Measurements from ENCODE around the gene PSORS1C2.
"Not testable (repeated sequence)": the region's sequence is repeated elsewhere in the genome, so short reads cannot be mapped to it uniquely, and the experiment has no call there.

The PSORS1C2 gene

DNA sequence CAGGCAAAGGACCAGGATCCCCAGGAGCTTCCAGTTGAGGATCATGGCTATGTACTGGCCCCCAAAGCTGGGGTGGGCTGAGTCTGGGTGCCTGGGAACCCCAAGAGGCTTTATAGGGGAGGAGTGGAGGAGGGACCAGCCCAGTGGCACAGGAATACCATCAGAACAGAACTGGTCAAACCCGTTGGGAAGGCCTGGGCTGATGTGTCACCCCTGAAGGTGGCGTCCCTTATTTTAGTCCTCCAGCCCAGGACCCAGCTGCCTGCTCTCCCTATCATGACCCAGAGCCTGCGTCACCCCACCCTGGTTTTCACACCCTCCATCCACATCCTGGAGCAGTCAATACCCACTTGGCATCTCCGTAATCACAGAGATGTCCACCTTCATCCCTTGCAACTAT lies at the start of gene PSORS1C2:
Gene PSORS1C2, minus strand, starts transcription at position 85 of the 400 bp plus-strand sequence. Its CDS starts 40 bp downstream, at position 45.
- no peak for DNase-seq (ENCODE audit: low spot score)

DNA sequence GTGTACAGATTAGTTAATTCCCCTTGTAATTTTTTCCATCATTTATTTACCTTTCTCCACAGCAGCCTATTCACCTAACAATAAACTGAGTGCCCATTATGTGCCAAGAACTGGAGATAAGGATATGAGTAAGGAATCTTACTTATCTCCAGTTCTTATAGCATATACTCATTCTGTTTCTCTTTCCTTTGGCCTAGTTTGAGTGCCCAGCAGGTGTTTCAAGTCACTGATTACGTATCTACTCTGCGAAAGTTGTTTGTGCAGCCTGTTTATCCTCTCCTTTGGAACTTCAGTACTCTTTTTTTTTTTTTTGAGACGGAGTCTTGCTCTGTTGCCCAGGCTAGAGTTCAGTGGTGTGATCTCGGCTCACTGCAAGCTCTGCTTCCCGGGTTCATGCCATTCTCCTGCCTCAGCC lies 48.9 kb upstream of the PSORS1C2 start:
- DNase-seq (ENCODE audit: low spot score), result no peak

DNA sequence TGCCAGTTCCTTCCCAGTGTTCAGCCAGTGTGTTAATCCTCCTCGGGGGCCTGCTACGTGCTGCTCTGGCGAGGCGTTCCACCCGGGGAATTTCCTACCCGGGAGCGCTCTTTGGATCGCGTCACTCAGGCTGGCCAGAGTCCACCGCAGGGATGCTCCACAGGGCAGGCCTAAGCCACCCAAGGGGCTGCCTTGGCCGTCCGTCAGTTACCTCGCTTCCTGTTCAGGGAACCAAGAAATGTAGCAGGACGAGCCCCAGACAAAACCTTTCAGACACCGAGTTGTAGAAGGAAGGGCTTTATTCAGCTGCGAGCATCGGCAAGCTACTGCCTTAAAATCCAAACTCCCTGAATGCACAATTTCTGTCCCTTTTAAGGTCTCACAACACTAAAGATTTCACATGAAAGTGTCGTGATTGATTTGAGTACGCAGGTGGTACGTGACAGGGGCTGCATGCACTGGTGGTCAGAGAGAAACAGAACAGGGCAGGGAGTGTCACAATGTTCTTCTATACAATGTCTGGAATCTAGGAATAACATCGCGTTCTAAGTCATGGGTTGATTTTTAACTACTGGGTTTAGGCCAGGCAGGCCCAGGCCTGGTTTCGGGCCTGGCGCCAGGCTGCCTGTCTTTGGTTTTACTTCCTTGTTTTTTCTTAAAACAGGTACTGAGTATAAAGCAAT lies 47.3 kb upstream of the PSORS1C2 start:
- no peak for DNase-seq (ENCODE audit: low spot score)

DNA sequence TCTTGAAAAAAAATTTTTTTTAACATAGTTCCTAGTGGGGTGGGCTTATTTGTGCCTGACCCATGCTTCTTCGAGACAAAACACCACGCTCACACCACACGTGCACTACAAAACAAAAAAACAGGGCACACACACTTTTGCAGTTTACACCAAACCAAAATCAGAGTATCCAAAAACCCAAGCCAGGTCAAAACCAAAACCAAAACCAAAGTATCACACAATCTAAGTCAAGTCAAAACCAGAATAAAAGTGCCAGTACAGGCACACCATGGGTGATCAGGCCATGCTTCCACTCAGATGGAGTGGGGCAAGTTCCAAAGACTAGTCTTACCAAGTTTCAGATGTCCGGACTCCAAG lies 46.8 kb upstream of the PSORS1C2 start:
- DNase-seq (ENCODE audit: low spot score), result not testable (repeated sequence)

DNA sequence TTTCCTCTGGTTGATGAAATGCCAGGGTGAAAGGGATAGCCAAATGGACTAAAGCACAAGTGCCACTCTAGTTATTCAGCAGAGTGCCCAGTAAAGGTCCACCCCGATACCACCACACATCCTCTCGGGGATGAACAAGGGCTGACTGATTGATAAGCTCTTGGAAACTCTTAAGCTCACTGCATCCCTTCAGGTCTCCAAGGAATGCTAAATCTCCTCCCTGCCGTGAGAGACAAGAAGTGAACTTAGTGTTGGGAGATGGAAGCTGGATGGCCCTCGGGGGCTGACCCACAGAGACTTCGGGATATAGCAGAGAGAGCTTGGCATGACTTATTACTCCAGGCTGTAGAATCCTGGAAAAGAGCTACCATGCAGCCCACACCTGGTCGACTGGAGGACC lies 45.0 kb upstream of the PSORS1C2 start:
- not testable (repeated sequence) for DNase-seq (ENCODE audit: low spot score)

DNA sequence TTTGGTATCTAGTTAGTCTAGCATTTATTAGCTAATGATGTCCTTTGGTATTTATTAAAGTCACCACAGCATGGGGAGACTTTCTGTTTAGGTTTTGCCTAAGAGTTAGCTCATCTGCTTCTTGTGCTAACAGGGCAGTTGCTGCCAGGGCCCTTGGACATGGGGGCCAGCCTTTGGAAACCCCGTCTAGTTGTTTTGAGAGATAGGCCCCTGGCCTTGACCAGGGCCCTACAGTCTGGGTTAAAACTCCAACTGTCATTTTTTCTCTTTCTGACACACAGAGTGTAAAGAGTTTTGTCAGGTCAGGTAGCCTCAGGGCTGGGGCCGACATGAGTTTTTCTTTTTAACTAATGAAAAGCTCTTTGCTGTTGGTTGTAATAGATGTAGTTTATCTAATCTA lies 44.4 kb upstream of the PSORS1C2 start:
- not testable (repeated sequence) for DNase-seq (ENCODE audit: low spot score)

DNA sequence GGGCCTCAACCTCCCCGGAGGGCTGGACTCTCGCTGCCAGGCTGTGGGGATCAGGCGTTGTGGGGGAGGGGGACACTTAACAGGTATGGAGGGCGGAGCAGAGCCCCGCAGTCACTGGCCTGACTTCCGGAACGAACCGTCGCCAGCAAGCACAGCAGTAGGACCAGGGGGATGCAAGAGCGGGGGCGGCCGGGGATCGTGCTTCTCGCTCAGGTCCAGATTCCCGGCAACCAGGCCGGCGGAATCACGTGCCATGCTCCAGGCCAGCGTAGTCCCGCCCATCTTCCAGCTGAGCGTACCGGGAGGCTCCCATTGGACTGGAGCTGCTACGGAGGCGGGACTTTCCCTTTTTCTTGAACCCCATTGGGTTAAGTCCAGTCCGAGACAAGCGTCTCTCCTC lies 41.6 kb upstream of the PSORS1C2 start:
- DNase-seq (ENCODE audit: low spot score), result no peak

- DNase-seq (ENCODE audit: low spot score), result no peak
These were observed 41.0 kb upstream of the PSORS1C2 start for GRCh38 chr6:31179896-31180295.

- DNase-seq (ENCODE audit: low spot score), result no peak
These were observed 40.1 kb upstream of the PSORS1C2 start for GRCh38 chr6:31179042-31179386.

- DNase-seq (ENCODE audit: low spot score), result no peak
These were observed 39.5 kb upstream of the PSORS1C2 start for GRCh38 chr6:31178143-31179041.

DNA sequence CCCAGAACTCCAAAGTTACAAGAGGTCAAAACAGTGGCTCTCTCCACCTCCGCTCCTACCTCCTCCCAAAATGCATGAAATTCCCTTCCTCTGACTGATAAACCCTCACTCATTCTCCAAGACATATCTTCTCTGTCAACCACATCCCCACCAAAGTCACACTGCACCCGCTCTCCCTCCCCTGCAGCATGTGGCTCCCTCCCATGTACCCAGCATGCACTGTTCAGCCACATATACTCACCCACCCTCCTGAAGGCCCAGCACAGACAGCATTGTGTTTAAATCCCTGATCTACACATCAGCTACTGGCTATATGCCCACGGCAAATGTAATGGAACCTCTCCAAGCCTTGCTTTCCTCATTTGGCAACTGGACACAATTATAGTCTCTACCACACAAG lies 37.1 kb upstream of the PSORS1C2 start:
- DNase-seq (ENCODE audit: low spot score), result peak; percentile 27

DNA sequence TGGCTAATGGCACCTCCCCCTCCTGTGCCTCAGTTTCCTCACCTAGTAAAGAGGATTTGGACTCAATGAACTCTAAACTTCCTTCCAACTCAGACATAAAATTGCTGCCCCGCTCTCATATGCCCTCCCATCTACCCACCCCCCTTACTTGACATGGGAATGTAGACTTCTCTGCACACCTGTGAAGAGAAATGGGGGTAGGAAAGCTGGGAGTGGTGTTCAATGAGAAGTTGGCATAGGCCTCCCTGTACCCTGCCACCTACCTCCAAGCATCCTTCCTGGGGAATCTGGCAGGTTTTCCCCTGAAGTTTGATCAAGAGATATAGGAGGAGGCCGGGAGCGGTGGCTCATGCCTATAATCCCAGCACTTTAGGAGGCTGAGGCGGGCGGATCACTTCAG lies 35.5 kb upstream of the PSORS1C2 start:
- DNase-seq (ENCODE audit: low spot score), result no peak

DNA sequence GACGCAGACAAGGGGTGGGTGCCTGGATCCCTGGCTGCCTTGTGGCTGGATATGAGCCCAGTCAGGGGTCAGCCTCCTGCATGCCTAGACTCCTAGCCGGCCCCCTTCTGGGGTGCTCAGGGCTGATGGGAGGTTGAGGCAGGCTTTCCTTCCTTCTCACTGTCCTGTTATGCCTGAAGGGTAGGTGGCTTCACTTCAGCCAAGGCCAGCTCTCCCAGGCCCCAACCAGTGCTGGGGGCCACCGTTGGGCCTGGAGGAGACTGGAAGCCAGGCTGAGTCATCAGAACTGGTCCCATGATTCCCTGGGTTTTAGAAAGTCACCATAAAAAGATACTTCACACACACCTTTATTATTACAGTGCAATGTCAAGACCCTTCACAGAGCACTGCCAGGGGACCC lies 34.5 kb upstream of the PSORS1C2 start:
- no peak for DNase-seq (ENCODE audit: low spot score)

GRCh38 chr6:31172973-31173384 lies 34.1 kb upstream of the PSORS1C2 start:
- no peak for DNase-seq (ENCODE audit: low spot score)

DNA sequence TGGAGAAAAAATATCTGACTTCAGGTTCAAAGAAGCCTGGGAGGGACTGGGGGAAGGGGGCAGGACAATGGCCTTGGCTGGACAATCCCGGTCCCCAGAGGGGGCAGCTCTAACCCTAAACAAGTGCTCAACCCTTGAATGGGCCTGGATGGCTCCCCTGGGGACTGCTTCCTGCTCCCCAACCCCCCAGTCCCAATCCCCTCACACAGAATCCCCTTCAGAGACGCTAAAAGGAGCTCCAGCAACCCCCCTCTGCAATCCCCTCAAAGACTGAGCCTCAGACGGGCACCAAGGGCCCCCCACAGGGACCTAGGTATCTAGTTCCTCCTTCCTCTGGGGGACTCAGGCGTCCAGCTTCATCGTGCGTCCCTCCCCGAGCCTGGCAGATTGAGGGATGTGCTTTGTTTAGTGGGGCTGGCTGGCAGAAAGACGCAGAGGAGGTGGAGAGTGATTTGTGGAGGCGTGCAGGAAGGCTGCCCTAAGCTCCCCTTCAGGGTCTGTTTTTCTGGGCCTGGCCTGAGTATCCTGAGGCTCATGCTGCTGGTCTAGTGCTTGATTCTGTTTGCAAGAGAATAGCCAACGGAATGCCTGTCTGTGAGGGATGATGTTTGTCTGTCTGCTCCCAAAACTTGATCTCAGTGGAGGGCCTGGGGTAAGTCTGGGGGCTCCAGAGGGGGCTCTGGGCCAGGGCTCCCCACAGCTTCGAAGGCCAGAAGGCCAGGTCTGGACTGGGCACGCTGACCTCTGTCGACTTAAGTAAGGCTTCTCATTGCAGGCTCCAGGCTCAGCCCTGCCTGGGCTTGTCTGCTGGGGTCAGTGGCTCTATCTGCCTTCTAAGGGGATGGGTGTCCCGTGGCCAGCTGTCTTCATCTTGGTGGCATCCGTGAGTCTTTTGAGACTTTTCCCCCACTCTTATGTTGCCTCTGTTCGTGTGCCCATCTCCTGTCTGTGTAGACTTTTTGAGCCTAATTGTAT lies 33.4 kb upstream of the PSORS1C2 start:
- DNase-seq (ENCODE audit: low spot score), result no peak

GRCh38 chr6:31170987-31171671 lies 32.3 kb upstream of the PSORS1C2 start:
- no peak for DNase-seq (ENCODE audit: low spot score)

GRCh38 chr6:31170600-31170881 lies 31.7 kb upstream of the PSORS1C2 start, which contains the start of gene POU5F1:
POU5F1 (minus strand) TSS chr6:31170682; CDS start chr6:31170620, 62 bp downstream.
- no peak for DNase-seq (ENCODE audit: low spot score)

DNA sequence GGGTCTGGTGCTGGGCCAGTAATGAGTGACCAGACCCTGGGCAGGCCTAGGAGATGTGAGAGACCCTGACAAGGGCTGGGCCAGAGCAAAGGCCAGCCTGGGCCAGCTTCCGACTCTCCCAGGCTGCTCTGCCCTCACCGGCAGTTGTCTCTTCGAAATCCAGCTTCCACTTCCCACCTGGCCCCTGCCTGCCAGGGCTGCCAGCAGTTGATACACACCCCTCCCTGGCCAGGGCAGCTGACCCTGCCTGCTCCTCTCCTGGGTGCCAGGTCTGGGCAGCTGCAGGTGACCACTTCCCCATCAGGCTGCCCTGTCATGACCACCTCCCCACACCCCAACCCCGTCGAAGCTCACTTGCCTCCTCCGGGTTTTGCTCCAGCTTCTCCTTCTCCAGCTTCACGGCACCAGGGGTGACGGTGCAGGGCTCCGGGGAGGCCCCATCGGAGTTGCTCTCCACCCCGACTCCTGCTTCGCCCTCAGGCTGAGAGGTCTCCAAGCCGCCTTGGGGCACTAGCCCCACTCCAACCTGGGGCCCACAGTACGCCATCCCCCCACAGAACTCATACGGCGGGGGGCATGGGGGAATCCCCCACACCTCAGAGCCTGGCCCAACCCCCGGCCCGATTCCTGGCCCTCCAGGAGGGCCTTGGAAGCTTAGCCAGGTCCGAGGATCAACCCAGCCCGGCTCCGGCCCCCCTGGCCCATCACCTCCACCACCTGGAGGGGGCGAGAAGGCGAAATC lies 31.2 kb upstream of the PSORS1C2 start:
- not testable (repeated sequence) for DNase-seq (ENCODE audit: low spot score)

- DNase-seq (ENCODE audit: low spot score), result no peak
These were observed 30.4 kb upstream of the PSORS1C2 start for GRCh38 chr6:31169123-31169857.

- no peak for DNase-seq (ENCODE audit: low spot score)
These were observed 29.7 kb upstream of the PSORS1C2 start for GRCh38 chr6:31168606-31169005.
